Heart left ventricle (tissue), 13 donors: ENCODE results near the gene CFAP45.

Source experiments
- CTCF ChIP-seq, 12 donors: fragments of 200-600 bp; sonication (generic) in 4 of 12; IDR thresholded peaks; one replicate each; pipeline versions ENCODE4 v1.5.0 to v1.8.0; 2018 to 2022; ENCODE audit warnings: antibody characterized with exemption in 12 of 12, mild to moderate bottlenecking in 5 of 12
- POLR2A ChIP-seq, 2 donors: fragments of 450-650 bp; IDR thresholded peaks; one replicate each; pipeline ENCODE4 v1.6.1; 2017; ENCODE audit warnings: antibody characterized with exemption in 2 of 2, mild to moderate bottlenecking in 2 of 2, moderate library complexity in 2 of 2
- donor health status: ischemic (EF 13 %, LVEDD 7.1; RV severe dilation, severe dysfunction).
- donor health status: DM: no; HTN: yes; CAD: no.
- donor health status: DM: no; HTN: no; CAD: no.
- donor health status: ischemic (EF 25% LVEDD 6.9; RV normal size, moderate dysfunction).
- donor health status: ischemic (EF 25% LVEDD 5.7; RV mildly dilated, moderate dysfunction).
- donor health status: ischemic (EF 35%, LVEDD 5.7; RV mildly dilated, moderate dysfunction).
- donor health status: nonischemic (EF 11% LVEDD 7.7; RV severe dilation, severe dysfunction).
- donor health status: DM: yes; HTN: yes; CAD: no.
- donor health status: PGD.
- donor health status: ischemic (EF 29% LVEDD 5.4; RV normal size, mild dysfunction).
- donor health status: nonischemic (EF 23%, LVEDD 6.1; RV moderate dilation, normal function).

- TF ChIP-seq CTCF (IDR thresholded peaks at IDR 0.05) (no peak), POLR2A (IDR thresholded peaks at IDR 0.05) (no peak)
Observed at GRCh38 chr1:159931795-159932173, 31.8 kb upstream of the CFAP45 start.
